Stimulated activated CD8-positive, alpha-beta memory T cell treated with anti-CD3 and anti-CD28 coated beads, Interleukin-15, amount 100 ng/mL, for 24 hours (primary cell): ENCODE measurements around the gene BAIAP2.

ENCODE experiments used
- DNase-seq: peaks from one replicate; pipeline ENCODE4 v3.0.0-alpha.2; 2020; ENCODE audit warnings: low read depth

Gene BAIAP2

DNA sequence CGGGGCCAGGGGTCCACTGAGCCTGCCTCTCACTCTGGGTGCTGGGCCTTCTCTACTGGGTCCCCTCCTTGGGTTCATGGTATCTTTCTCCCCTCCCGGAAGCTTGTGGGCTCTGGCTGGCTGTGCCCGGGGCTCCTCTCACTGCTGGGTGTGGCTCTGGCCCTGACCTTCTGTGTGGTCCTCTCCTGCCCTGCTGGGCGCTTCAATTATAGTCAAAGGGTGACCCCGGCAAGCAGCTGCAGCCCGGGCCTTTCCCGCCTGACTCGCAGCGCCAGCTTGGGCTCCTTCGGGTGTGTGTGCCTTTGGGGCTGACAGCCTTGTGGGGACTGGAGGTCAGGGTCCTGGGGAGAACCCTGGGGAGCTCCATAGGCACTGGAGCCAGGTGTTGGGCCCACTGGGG lies 76.1 kb downstream of the BAIAP2 start:
- no peak for DNase-seq

GRCh38 chr17:81112450-81112849 lies 77.5 kb downstream of the BAIAP2 start:
- DNase-seq, result no peak

DNA sequence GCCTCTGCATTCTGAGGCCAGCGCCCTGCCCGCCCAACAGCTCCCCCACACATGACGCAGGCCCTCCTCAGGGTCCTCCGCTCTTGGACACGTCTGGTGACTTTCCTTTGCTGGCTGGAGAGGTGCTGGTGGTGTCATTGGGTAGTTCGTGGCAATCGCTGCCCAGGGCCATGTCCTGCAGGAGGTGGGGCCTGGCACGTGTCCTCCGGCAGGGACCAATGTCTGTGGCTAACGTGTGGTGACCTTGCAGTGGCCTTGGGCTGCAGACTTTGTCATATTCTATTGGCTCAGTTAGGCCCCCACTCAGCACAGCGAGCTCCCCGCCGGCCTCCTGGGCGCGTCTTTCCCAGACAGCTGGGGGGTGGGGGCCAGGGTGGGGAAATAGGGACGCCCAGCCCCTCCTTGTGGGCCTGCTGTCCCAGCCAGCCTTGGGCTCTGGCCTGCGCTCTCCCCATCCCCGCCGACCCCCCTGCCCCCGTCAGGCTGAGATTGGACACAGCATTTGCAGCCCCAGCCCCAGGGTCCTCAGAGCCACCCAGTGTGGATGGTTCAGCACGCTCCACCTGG lies 78.3 kb downstream of the BAIAP2 start:
- no peak for DNase-seq

GRCh38 chr17:81114351-81115093 lies 79.6 kb downstream of the BAIAP2 start:
- DNase-seq, result no peak

DNA sequence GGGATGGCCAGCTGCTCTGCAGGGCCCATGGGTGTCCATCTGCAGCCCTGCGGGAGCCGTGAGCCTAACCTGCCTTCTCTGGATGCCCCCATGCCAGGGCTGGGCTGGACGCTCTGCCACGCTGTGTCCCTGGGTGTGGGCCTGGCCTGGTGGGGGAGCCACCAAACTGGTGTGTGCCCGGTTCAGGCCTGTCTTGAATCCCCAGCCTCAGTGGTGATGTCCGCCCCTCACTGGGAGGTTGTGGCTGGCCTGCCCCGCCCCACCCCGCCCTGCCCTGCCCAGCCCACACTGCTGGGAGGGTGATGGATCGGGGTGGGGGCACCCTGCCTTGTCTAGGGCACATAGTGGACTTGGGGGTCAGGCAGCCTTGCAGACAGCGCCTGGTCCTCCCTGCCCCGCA lies 80.3 kb downstream of the BAIAP2 start:
- DNase-seq, result no peak

- DNase-seq, result no peak
These were observed 81.0 kb downstream of the BAIAP2 start for GRCh38 chr17:81115749-81116464.

- DNase-seq, result no peak
These were observed 81.8 kb downstream of the BAIAP2 start for GRCh38 chr17:81116704-81117103.

GRCh38 chr17:81117672-81118198 lies 82.8 kb downstream of the BAIAP2 start:
- DNase-seq, result no peak

DNA sequence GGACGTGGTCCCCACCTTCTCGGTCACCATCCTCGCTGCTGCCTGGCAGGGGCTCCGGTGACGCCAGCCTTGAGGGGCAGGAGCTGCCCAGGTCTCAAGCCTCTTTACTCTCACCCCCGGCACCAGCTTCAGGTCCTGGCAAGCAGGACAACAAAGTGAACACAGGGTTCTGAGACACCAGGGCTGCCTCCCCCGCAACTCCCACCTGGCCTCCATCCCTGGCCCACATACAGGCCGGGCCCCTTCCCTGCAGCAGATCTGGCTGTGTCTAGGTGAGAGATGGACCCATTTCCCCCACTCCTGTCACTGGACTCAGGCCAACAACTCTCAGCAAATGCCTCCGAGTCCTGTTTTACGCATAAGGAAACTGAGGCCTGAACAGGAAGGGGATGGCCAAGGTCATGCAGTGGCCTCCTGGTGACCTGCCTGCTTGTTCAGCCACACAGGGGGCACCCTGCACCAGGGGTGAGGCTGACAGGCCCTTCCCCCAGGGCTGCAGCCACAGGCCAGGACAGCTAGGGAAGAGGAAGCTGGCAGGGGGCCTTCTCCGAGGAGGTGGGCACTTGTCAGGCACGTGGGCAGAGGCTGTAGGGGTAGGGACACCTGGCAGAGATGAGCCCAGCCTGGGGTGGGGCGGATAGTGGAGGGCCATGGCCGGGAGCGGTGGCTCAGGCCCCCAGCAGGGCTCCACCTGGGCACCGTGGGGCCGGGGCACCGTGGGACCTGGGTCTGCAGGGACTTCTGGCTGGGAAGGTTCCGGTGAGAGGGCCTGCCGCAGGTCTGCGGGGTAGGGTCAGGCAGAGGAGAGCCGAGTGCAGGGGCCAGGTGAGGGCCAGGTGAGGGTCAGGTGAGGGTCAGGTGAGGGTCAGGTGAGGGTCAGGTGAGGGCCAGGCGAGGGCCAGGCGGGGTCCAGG lies 83.6 kb downstream of the BAIAP2 start:
- no peak for DNase-seq

DNA sequence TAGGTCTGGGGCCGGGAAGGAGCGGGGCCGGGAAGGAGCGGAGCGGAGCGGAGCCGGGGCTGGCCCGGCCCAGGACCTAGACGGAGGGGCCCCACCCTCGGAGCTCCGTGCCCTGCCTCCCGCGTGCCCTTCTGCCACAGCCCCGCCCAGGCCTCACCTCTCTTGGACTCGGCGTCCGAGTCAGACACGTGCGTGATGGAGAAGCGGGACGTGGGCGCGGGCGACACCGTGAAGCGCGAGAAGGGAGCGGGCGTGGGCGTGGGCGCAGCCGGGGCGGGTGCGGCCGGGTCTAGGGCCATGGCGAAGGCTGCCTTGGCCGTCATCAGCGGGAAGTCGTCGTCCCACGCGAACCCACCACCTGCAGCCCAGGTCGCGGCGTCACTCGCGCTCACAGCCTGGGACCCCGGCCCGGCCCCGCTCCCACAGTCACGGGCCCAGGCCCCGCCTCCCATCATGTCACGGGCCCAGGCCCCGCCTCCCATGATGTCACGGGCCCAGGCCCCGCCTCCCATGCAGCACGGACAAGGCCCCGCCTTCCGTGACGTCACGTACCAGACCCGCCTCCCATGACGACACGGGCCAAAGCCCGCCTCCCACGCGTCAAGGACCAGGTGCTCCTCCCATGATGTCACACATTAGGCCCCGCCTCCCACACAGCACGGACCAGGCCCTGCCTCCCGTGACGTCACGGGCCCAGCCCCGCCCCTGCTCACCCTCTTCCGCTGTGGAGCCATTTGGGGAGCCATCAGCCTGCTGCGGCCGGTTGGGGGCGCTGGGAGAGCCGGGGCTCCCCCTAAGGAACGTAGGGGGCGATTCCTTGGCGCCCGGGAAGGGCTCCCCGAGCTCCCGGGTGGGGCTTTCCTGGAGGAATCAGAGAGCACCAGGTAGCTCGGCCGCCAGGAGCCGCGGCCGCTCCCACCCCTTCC lies 84.5 kb downstream of the BAIAP2 start:
- peak; percentile 67 for DNase-seq

DNA sequence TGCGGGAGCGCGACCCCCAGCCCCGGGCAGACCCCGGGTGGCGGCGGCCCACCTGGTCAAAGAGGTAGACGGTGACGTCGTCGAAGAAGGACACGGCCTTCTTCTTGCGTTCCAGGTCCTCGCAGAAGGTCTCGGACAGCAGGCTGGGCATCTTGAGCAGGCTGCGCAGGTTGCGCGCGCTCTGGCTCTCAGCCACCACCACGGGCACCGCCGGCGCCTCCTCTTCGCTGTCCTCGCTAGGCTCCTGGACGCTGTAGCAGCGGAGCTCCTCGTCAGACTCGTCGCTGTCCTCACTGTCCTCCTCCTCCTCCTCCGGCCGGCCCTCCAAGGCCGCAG lies 85.2 kb downstream of the BAIAP2 start:
- no peak for DNase-seq

- DNase-seq, result no peak
These were observed 86.0 kb downstream of the BAIAP2 start for GRCh38 chr17:81120695-81121621.

- no peak for DNase-seq
These were observed 87.1 kb downstream of the BAIAP2 start for GRCh38 chr17:81121841-81122733.

- no peak for DNase-seq
These were observed 88.4 kb downstream of the BAIAP2 start for GRCh38 chr17:81123052-81124048.

DNA sequence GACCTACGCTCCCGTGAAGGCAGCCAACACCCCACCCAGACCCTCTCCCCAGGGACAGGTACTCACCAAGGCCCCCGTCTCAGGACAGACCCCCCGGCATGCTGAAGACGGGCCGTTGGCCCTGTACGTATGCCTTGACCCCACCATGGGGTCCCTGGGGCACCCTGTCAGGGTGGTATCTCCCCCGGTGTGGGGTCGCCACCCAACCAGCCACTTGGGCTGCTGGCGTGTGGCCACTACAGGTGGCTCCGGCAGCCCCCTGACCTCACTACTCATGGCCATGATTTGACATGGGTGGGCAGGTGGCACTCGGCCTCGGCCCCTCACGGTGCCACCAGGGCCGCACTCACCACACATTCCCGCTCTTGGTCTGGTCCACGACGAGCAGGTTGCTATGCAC lies 89.4 kb downstream of the BAIAP2 start:
- DNase-seq, result no peak

DNA sequence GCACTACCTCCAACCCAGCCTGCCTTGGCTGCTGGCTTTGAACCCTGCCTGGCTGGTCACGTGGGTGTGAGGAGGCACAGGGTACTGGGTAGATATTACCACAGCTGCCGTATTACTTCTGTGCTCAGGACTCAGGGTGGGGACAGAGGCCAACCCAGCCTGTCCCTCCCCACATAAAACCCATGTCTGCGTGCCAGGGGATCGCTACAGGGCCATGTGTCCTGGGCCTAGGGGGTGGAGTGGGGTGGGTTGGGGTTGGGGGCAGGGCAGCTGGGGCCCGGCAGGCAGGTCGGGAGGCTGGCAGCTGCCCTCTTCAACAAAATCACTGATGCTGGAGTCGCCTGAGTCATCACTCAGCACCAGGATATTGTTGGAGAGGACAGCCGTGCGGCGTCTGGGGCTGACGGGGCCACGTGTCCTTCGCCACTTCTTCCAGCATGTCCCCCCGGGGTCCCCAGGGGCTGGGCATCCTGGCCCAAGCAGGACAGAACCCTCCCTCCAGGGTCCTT lies 90.7 kb downstream of the BAIAP2 start:
- DNase-seq, result no peak
